IMR-90 (cell line): ENCODE data around the gene TP53TG5. TPM values are rescaled to one million over a fixed set of nuclear protein-coding genes. Genes with fewer than 3 reads are reported as not detected.

Experiments used
- ATAC-seq: fragments of 200-7000 bp; cut with Tn5 transposase; 2 replicates; pipeline ENCODE4 v1.9.1; 2020; ENCODE audit warnings: low read depth, mild to moderate bottlenecking, moderate library complexity
- BruUV-seq: library from RNA; stranded (reverse); fragments of 400-500 nt; replicated peaks from 2 replicates; lab custom pipeline; 2021; lab: Mats Ljungman, UMichigan
- CTCF ChIA-PET: fragments of 300-600 bp; formaldehyde crosslinking; extraction: SDS; loops from one replicate; lab custom pipeline; 2021; ENCODE audit warnings: antibody characterized with exemption; lab: Yijun Ruan, JAX
- POLR2A ChIA-PET: fragments of 300-600 bp; sonication (Branson Sonifier 250); formaldehyde crosslinking; loops from one replicate; lab custom pipeline; 2022; ENCODE audit warnings: antibody characterized with exemption; ENCODE audit not compliant: unreplicated experiment; lab: Charles Lee
- DNase-seq: peaks from one replicate; pipeline ENCODE4 v3.0.0; 2013
- H2AFZ ChIP-seq: replicated peaks from 2 replicates; pipeline ENCODE3; 2013; ENCODE audit warnings: low read length, mild to moderate bottlenecking; ENCODE audit not compliant: poor library complexity
- H2AK5ac ChIP-seq: 2 replicates; pipeline ENCODE4 v1.6.1; 2013; ENCODE audit warnings: low read depth, low read length, inconsistent platforms
- H2AK9ac ChIP-seq: replicated peaks from 2 replicates; pipeline ENCODE3; 2013; ENCODE audit warnings: mild to moderate bottlenecking, low read depth, low read length, moderate library complexity; ENCODE audit not compliant: poor library complexity
- H2BK120ac ChIP-seq: 2 replicates; pipeline ENCODE4 v1.6.1; 2013; ENCODE audit warnings: low read depth, low read length, inconsistent platforms
- H2BK15ac ChIP-seq: 3 replicates; pipeline ENCODE4 v1.6.1; 2013; ENCODE audit warnings: low read depth, low read length, inconsistent platforms
- H2BK20ac ChIP-seq: 2 replicates; pipeline ENCODE4 v1.6.1; 2013; ENCODE audit warnings: low read depth, mild to moderate bottlenecking, inconsistent platforms, low read length, moderate library complexity
- H2BK5ac ChIP-seq: 2 replicates; pipeline ENCODE4 v1.6.1; 2013; ENCODE audit warnings: mild to moderate bottlenecking, low read depth, low read length, inconsistent platforms; ENCODE audit not compliant: poor library complexity, severe bottlenecking
- H3K14ac ChIP-seq: replicated peaks from 2 replicates; pipeline ENCODE4 v1.6.1; 2013; ENCODE audit warnings: low read depth, low read length, inconsistent platforms
- H3K18ac ChIP-seq: 2 replicates; pipeline ENCODE4 v1.6.1; 2013; ENCODE audit warnings: low read depth, low read length, control low read depth
- H3K23ac ChIP-seq: 2 replicates; pipeline ENCODE4 v1.6.1; 2013; ENCODE audit warnings: low read depth, low read length, inconsistent platforms
- H3K27ac ChIP-seq: 2 replicates; pipeline ENCODE4 v1.5.1; 2013; ENCODE audit warnings: mild to moderate bottlenecking, control low read depth, low read length; ENCODE audit not compliant: insufficient read depth
- H3K27me3 ChIP-seq: 2 replicates; pipeline ENCODE4 v1.6.1; 2013; ENCODE audit warnings: low read length; ENCODE audit not compliant: control insufficient read depth, insufficient read depth
- H3K36me3 ChIP-seq: 2 replicates; pipeline ENCODE4 v1.6.1; 2013; ENCODE audit warnings: low read length, mixed read lengths; ENCODE audit not compliant: control insufficient read depth, insufficient read depth
- H3K4ac ChIP-seq: 2 replicates; pipeline ENCODE4 v1.6.1; 2013; ENCODE audit warnings: low read depth, low read length, inconsistent platforms
- H3K4me1 ChIP-seq: 2 replicates; pipeline ENCODE4 v1.6.1; 2013; ENCODE audit warnings: low read length, mixed read lengths; ENCODE audit not compliant: control insufficient read depth, insufficient read depth
- H3K4me2 ChIP-seq: 2 replicates; pipeline ENCODE4 v1.6.1; 2013; ENCODE audit warnings: low read depth, mild to moderate bottlenecking, control low read depth, low read length, moderate library complexity
- H3K4me3 ChIP-seq: 2 replicates; pipeline ENCODE4 v1.5.1; 2013; ENCODE audit warnings: low read depth, mild to moderate bottlenecking, control low read depth, low read length, moderate library complexity; ENCODE audit not compliant: insufficient read depth
- H3K56ac ChIP-seq: 2 replicates; pipeline ENCODE4 v1.6.1; 2013; ENCODE audit warnings: low read length, inconsistent platforms; ENCODE audit not compliant: insufficient read depth; ENCODE audit errors: extremely low read depth
- H3K79me1 ChIP-seq, 2 experiments: 2 replicates each; pipeline ENCODE4 v1.6.1; 2013; ENCODE audit warnings: low read length in 2 of 2, inconsistent platforms in 1 of 2, low read depth in 1 of 2
- H3K9ac ChIP-seq: 2 replicates; pipeline ENCODE4 v1.6.1; 2013; ENCODE audit warnings: low read depth, low read length, control low read depth
- H3K9me1 ChIP-seq: 2 replicates; pipeline ENCODE4 v1.6.1; 2013; ENCODE audit warnings: low read length, inconsistent platforms; ENCODE audit not compliant: insufficient read depth
- H3K9me3 ChIP-seq: 2 replicates; pipeline ENCODE4 v1.6.1; 2013; ENCODE audit warnings: low read length; ENCODE audit not compliant: control insufficient read depth, insufficient read depth
- H4K20me1 ChIP-seq: 2 replicates; pipeline ENCODE4 v1.6.1; 2013; ENCODE audit warnings: low read length, inconsistent platforms; ENCODE audit not compliant: insufficient read depth
- H4K5ac ChIP-seq: 2 replicates; pipeline ENCODE4 v1.6.1; 2013; ENCODE audit warnings: mild to moderate bottlenecking, low read depth, low read length, control low read depth
- H4K8ac ChIP-seq, 2 experiments: 2 replicates each; pipeline ENCODE4 v1.6.1; 2013; ENCODE audit warnings: low read depth in 2 of 2, low read length in 2 of 2, control low read depth in 1 of 2, inconsistent platforms in 1 of 2
- H4K91ac ChIP-seq: 2 replicates; pipeline ENCODE4 v1.6.1; 2013; ENCODE audit warnings: low read depth, low read length, inconsistent platforms; ENCODE audit not compliant: insufficient read depth
- BHLHE40 ChIP-seq: fragments of 150-350 bp; IDR thresholded peaks from 2 replicates; pipeline ENCODE4 v1.6.1; 2016; ENCODE audit warnings: mild to moderate bottlenecking, low read depth, low read length
- CHD1 ChIP-seq: IDR thresholded peaks from 2 replicates; pipeline ENCODE4 v1.6.1; 2012; ENCODE audit warnings: low read depth, low read length, improper control_type of control experiment
- FOS ChIP-seq: fragments of 150-350 bp; IDR thresholded peaks from 2 replicates; pipeline ENCODE4 v1.6.1; 2016; ENCODE audit warnings: low read depth, low read length
- MAFK ChIP-seq: IDR thresholded peaks from 2 replicates; pipeline ENCODE4 v1.6.1; 2012; ENCODE audit warnings: low read depth, low read length, improper control_type of control experiment
- MAZ ChIP-seq: IDR thresholded peaks from 2 replicates; pipeline ENCODE4 v1.6.1; 2012; ENCODE audit warnings: low read depth, mild to moderate bottlenecking, low read length, improper control_type of control experiment, moderate library complexity, borderline replicate concordance
- MXI1 ChIP-seq: IDR thresholded peaks from 2 replicates; pipeline ENCODE4 v1.6.1; 2012; ENCODE audit warnings: low read depth, mild to moderate bottlenecking, low read length, moderate library complexity, borderline replicate concordance
- NFE2L2 ChIP-seq: fragments of 150-350 bp; IDR thresholded peaks from 2 replicates; pipeline ENCODE4 v1.6.1; 2016; ENCODE audit warnings: low read depth, mild to moderate bottlenecking, low read length
- POLR2A ChIP-seq: IDR thresholded peaks from 2 replicates; pipeline ENCODE4 v1.6.1; 2012; ENCODE audit warnings: mild to moderate bottlenecking, low read depth, low read length
- RAD21 ChIP-seq: IDR thresholded peaks from 2 replicates; pipeline ENCODE4 v1.6.1; 2012; ENCODE audit warnings: low read length, improper control_type of control experiment
- RCOR1 ChIP-seq: IDR thresholded peaks from 2 replicates; pipeline ENCODE4 v1.6.1; 2012; ENCODE audit warnings: mild to moderate bottlenecking, low read length, improper control_type of control experiment; ENCODE audit not compliant: insufficient replicate concordance
- RFX5 ChIP-seq: IDR thresholded peaks from 2 replicates; pipeline ENCODE4 v1.8.0; 2012; ENCODE audit warnings: low read depth, mild to moderate bottlenecking, low read length, moderate library complexity
- WGBS, 2 experiments: methylation state at CpG; one replicate each; pipeline versions ENCODE4 v1.1.5 to v1.1.7; 2013; ENCODE audit warnings: missing lambda C conversion rate in 2 of 2; ENCODE audit not compliant: insufficient read length in 1 of 2; ENCODE audit errors: extremely low coverage in 2 of 2; 5-methylcytosine and 5-hydroxymethylcytosine counted together
- dilution Hi-C: fragments of 300-500 bp; cut with HindIII; formaldehyde crosslinking; loops from one replicate; pipeline ENCODE4 v1.14.3; 2018; ENCODE audit warnings: low sequenced_read_pairs; ENCODE audit not compliant: unreplicated experiment
- in situ Hi-C: fragments of 300-500 bp; cut with MboI; formaldehyde crosslinking; loops from 3 replicates; pipeline ENCODE4 v1.14.3; 2019; ENCODE audit warnings: low sequenced_read_pairs, inconsistent platforms, mixed read lengths
- intact Hi-C: fragments of 100-400 bp; cut with micrococcal nuclease; formaldehyde crosslinking; loops from 2 replicates; pipeline ENCODE4 v1.10.0; 2022
- polyA plus RNA-seq, 3 experiments: library from polyadenylated mRNA; depleted of rRNA; stranded (reverse); fragments of >200 nt; gene quantifications; 2 replicates each; pipeline ENCODE4 v1.2.3, GENCODE V29; 2012; ENCODE audit warnings: low replicate concordance in 1 of 3
- total RNA-seq: library from RNA; depleted of rRNA; stranded (reverse); fragments of >200 nt; gene quantifications from 2 replicates; pipeline ENCODE4 v1.2.3, GENCODE V29; 2012
- TF ChIP-seq, protein P1 (sequence below): fragments of 150-350 bp; IDR thresholded peaks from 2 replicates; pipeline ENCODE4 v1.6.1; 2017; ENCODE audit warnings: mild to moderate bottlenecking, antibody characterized with exemption, low read length, low read depth
- TF ChIP-seq, protein P2 (sequence below): conservative IDR thresholded peaks from 2 replicates; pipeline ENCODE4 v1.5.1; 2012; ENCODE audit warnings: mild to moderate bottlenecking, low read depth, low read length, improper control_type of control experiment
- TF ChIP-seq, protein P3 (sequence below): fragments of 150-350 bp; IDR thresholded peaks from 2 replicates; pipeline ENCODE4 v1.6.1; 2016; ENCODE audit warnings: low read depth, mild to moderate bottlenecking, low read length, moderate library complexity, borderline replicate concordance

The TP53TG5 gene
- total and polyA plus RNA-seq, 2 of the 4 experiments (the other 2 are of a cell fraction), result not detected

DNA sequence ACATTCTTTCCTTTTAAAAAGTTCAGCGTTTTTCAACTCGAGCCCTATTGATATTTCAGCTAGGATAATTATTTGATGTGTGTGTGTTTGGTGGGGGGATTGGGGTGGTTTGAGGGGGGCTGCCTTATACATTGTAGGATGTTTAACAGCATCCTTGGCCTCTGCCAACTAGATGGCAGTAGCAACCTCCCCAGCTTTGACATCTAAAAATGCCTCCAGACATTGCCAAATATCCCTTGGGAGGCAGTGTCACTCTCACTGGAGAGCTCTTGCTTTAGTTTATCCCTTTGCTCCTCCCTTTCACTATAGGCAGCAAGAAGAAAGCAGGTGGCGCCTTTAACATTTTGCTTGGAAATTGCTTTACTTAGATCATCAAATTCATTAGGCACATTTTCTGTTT lies 14.6 kb upstream of the TP53TG5 start:
- H2BK120ac ChIP-seq, result no peak overlapping the region

More for the DNA sequence above, 14.6 kb upstream of the TP53TG5 start:
- Histone ChIP-seq H3K36me3 (no peaks in the 10 kb centered on the region), H3K27ac (no peak overlapping the region), H3K4ac (no peak overlapping the region), H3K18ac (no peak overlapping the region), H2BK5ac (no peak overlapping the region), H3K4me2 (no peak overlapping the region), H2AK9ac (no peak overlapping the region), H3K79me1 (no peaks in the 10 kb centered on the region), H3K9ac (no peak overlapping the region), H2BK15ac (no peak overlapping the region), H3K14ac (no peak overlapping the region), H3K4me3 (no peak overlapping the region), H3K9me3 (no peaks in the 10 kb centered on the region), H2AFZ (no peak overlapping the region), H3K4me1 (no peaks in the 10 kb centered on the region), H2AK5ac (no peak overlapping the region), H4K91ac (no peak overlapping the region), H3K27me3 (no peaks in the 10 kb centered on the region), H4K5ac (no peak overlapping the region), H3K56ac (no peak overlapping the region), H2BK20ac (no peak overlapping the region), H4K8ac (no peak overlapping the region), H3K23ac (no peak overlapping the region), H3K9me1 (no peaks in the 10 kb centered on the region), H4K20me1 (no peaks in the 10 kb centered on the region)
- POLR2A ChIA-PET, result interaction anchor here (0.6 kb wide), 1 partner anchor 48 kb away, joined by 9 read pairs; no protein-coding TSS in a partner anchor
- ATAC-seq (no peak), DNase-seq (no peak)
- CTCF ChIA-PET, result interaction anchor here (0.6 to 1.4 kb wide), 4 partner anchors 19 to 910 kb away, joined by 3 to 5 read pairs (median 4); no protein-coding TSS in a partner anchor
- BruUV-seq, result no TSS peak
- TF ChIP-seq RAD21 (no peak), MAZ (no peak), BHLHE40 (no peak), RCOR1 (no peak), FOS (no peak), MAFK (no peak), POLR2A (no peak), MXI1 (no peak), RFX5 (no peak), CHD1 (no peak), NFE2L2 (no peak)
- TF ChIP-seq, protein P1, sequence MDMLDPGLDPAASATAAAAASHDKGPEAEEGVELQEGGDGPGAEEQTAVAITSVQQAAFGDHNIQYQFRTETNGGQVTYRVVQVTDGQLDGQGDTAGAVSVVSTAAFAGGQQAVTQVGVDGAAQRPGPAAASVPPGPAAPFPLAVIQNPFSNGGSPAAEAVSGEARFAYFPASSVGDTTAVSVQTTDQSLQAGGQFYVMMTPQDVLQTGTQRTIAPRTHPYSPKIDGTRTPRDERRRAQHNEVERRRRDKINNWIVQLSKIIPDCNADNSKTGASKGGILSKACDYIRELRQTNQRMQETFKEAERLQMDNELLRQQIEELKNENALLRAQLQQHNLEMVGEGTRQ, result no peak
- TF ChIP-seq, protein P2, sequence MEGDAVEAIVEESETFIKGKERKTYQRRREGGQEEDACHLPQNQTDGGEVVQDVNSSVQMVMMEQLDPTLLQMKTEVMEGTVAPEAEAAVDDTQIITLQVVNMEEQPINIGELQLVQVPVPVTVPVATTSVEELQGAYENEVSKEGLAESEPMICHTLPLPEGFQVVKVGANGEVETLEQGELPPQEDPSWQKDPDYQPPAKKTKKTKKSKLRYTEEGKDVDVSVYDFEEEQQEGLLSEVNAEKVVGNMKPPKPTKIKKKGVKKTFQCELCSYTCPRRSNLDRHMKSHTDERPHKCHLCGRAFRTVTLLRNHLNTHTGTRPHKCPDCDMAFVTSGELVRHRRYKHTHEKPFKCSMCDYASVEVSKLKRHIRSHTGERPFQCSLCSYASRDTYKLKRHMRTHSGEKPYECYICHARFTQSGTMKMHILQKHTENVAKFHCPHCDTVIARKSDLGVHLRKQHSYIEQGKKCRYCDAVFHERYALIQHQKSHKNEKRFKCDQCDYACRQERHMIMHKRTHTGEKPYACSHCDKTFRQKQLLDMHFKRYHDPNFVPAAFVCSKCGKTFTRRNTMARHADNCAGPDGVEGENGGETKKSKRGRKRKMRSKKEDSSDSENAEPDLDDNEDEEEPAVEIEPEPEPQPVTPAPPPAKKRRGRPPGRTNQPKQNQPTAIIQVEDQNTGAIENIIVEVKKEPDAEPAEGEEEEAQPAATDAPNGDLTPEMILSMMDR, result no peak
- TF ChIP-seq, protein P3, sequence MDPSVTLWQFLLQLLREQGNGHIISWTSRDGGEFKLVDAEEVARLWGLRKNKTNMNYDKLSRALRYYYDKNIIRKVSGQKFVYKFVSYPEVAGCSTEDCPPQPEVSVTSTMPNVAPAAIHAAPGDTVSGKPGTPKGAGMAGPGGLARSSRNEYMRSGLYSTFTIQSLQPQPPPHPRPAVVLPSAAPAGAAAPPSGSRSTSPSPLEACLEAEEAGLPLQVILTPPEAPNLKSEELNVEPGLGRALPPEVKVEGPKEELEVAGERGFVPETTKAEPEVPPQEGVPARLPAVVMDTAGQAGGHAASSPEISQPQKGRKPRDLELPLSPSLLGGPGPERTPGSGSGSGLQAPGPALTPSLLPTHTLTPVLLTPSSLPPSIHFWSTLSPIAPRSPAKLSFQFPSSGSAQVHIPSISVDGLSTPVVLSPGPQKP, result no peak
- in situ Hi-C loops (no loop called here), dilution Hi-C loops (no loop called here), intact Hi-C loops (no loop called here)
- WGBS, 2 experiments, result no CpG with 5 or more reads among the region's 3 CpGs
